Prostate gland (tissue), 2 donors: ENCODE results near the gene NOC4L. TPM values are rescaled to one million over a fixed set of nuclear protein-coding genes. Genes with fewer than 3 reads are reported as not detected.

Experiments used
- DNase-seq: peaks from one replicate; pipeline ENCODE4 v3.0.0-alpha.2; 2019; ENCODE audit warnings: low spot score
- H3K27ac ChIP-seq, 2 donors: fragments of 200-600 bp; sonication (generic); 2 replicates each; pipeline ENCODE4 v1.5.1; 2017 to 2019
- H3K27me3 ChIP-seq: fragments of 200-600 bp; sonication (generic); replicated peaks from 2 replicates; pipeline ENCODE4 v1.5.1; 2019; ENCODE audit not compliant: insufficient read depth
- H3K36me3 ChIP-seq, 2 donors: fragments of 200-600 bp; sonication (generic); 1 replicate in 1 of 2; 2 replicates in 1 of 2; pipeline versions ENCODE4 v1.5.1 to v1.8.1; 2017 to 2019
- H3K4me1 ChIP-seq: fragments of 200-600 bp; sonication (generic); replicated peaks from 2 replicates; pipeline ENCODE4 v1.5.1; 2019
- H3K4me3 ChIP-seq, 2 donors: fragments of 200-600 bp; sonication (generic); 2 replicates each; pipeline ENCODE4 v1.5.1; 2017 to 2019
- H3K9me3 ChIP-seq: fragments of 200-600 bp; sonication (generic); 2 replicates; pipeline ENCODE4 v1.5.1; 2017
- CTCF ChIP-seq, 4 experiments: fragments of 200-600 bp in 2 of 4; fragments of 450-650 bp in 2 of 4; sonication (generic) in 2 of 4; IDR thresholded peaks; 1 replicate in 3 of 4; 2 replicates in 1 of 4; pipeline ENCODE4 v1.5.1; 2016 to 2019; ENCODE audit warnings: antibody characterized with exemption in 4 of 4, mild to moderate bottlenecking in 2 of 4, moderate library complexity in 2 of 4
- POLR2A ChIP-seq: fragments of 450-650 bp; IDR thresholded peaks from one replicate; pipeline ENCODE4 v1.6.1; 2016; ENCODE audit warnings: antibody characterized with exemption, mild to moderate bottlenecking
- POLR2AphosphoS5 ChIP-seq: sonication (generic); formaldehyde crosslinking; IDR thresholded peaks from one replicate; pipeline ENCODE4 v1.6.1; 2017; ENCODE audit warnings: antibody characterized with exemption
- WGBS: methylation state at CpG from one replicate; pipeline ENCODE4 v1.1.5; 2018; 5-methylcytosine and 5-hydroxymethylcytosine counted together
- intact Hi-C: fragments of 100-400 bp; cut with DNase I; formaldehyde crosslinking; loops from one replicate; pipeline ENCODE4 v1.14.2; 2022
- total RNA-seq, 2 donors: library from RNA; depleted of rRNA; stranded (reverse); fragments of >200 nt; gene quantifications; one replicate each; pipeline ENCODE4 v1.1.0, GENCODE V29; 2016

NOC4L gene
- total RNA-seq, 2 donors from 2014 or later = 12.4 to 32.5 TPM

- no peak overlapping the region for H3K27ac ChIP-seq
- TF ChIP-seq CTCF (IDR thresholded peaks at IDR 0.05) = no peak
- H3K4me3 ChIP-seq = no peak overlapping the region
- no peaks in the 10 kb centered on the region for H3K27me3 ChIP-seq
- no peaks in the 10 kb centered on the region for H3K9me3 ChIP-seq
- no peaks in the 10 kb centered on the region for H3K4me1 ChIP-seq
- intact Hi-C loops = no loop called here
- DNase-seq = no peak
- no peaks in the 10 kb centered on the region for H3K36me3 ChIP-seq
- 97% methylated on average over 9 of the region's 9 CpGs for WGBS
Measured at GRCh38 chr12:132115500-132115899, 28.8 kb upstream of the NOC4L start.

GRCh38 chr12:132116709-132117557 lies 27.3 kb upstream of the NOC4L start:
- no peak overlapping the region for H3K27ac ChIP-seq
- TF ChIP-seq CTCF (IDR thresholded peaks at IDR 0.05) (no peak), POLR2AphosphoS5 (no peak), POLR2A (no peak)
- no peaks in the 10 kb centered on the region for H3K9me3 ChIP-seq
- intact Hi-C loops = no loop called here
- WGBS = 97% methylated on average over 57 of the region's 58 CpGs
- no peaks in the 10 kb centered on the region for H3K36me3 ChIP-seq
- no peaks in the 10 kb centered on the region for H3K4me1 ChIP-seq
- H3K27me3 ChIP-seq = no peaks in the 10 kb centered on the region
- DNase-seq = no peak
- H3K4me3 ChIP-seq = no peak overlapping the region

GRCh38 chr12:132117558-132117875 lies 26.7 kb upstream of the NOC4L start:
- 96% methylated on average over 10 of the region's 10 CpGs for WGBS
- no peak for TF ChIP-seq CTCF (IDR thresholded peaks at IDR 0.05)
- TF ChIP-seq POLR2A = no peak
- no peaks in the 10 kb centered on the region for H3K4me1 ChIP-seq
- no peaks in the 10 kb centered on the region for H3K36me3 ChIP-seq
- H3K27ac ChIP-seq = no peak overlapping the region
- H3K27me3 ChIP-seq = no peaks in the 10 kb centered on the region
- DNase-seq = no peak
- no peaks in the 10 kb centered on the region for H3K9me3 ChIP-seq
- no peak overlapping the region for H3K4me3 ChIP-seq
- intact Hi-C loops = no loop called here

GRCh38 chr12:132118876-132119275 lies 25.4 kb upstream of the NOC4L start:
- no peaks in the 10 kb centered on the region for H3K4me1 ChIP-seq
- no peaks in the 10 kb centered on the region for H3K9me3 ChIP-seq
- no peak for DNase-seq
- intact Hi-C loops = no loop called here
- no peak overlapping the region for H3K4me3 ChIP-seq
- 94% methylated on average over 21 of the region's 22 CpGs for WGBS
- no peaks in the 10 kb centered on the region for H3K27me3 ChIP-seq
- H3K36me3 ChIP-seq = no peaks in the 10 kb centered on the region
- H3K27ac ChIP-seq = no peak overlapping the region
- TF ChIP-seq POLR2A (no peak), CTCF (IDR thresholded peaks at IDR 0.05) (no peak), POLR2AphosphoS5 (no peak)

GRCh38 chr12:132121283-132121682 lies 23.0 kb upstream of the NOC4L start:
- no peak overlapping the region for H3K27ac ChIP-seq
- WGBS = 82% methylated on average over 14 of the region's 14 CpGs
- H3K4me3 ChIP-seq = no peak overlapping the region
- no peaks in the 10 kb centered on the region for H3K27me3 ChIP-seq
- intact Hi-C loops = no loop called here
- no peaks in the 10 kb centered on the region for H3K9me3 ChIP-seq
- H3K4me1 ChIP-seq = no peaks in the 10 kb centered on the region
- no peaks in the 10 kb centered on the region for H3K36me3 ChIP-seq
- TF ChIP-seq POLR2AphosphoS5 (no peak), POLR2A (no peak), CTCF (IDR thresholded peaks at IDR 0.05) (no peak)
- DNase-seq = no peak
